ENCODE data around the gene LRCOL1. TPM values are rescaled to one million over a fixed set of nuclear protein-coding genes. Genes with fewer than 3 reads are reported as not detected.

Gene LRCOL1
- total and polyA plus RNA-seq, 8 donors = 0.63 to 2.2 (median 1.4) TPM

DNA sequence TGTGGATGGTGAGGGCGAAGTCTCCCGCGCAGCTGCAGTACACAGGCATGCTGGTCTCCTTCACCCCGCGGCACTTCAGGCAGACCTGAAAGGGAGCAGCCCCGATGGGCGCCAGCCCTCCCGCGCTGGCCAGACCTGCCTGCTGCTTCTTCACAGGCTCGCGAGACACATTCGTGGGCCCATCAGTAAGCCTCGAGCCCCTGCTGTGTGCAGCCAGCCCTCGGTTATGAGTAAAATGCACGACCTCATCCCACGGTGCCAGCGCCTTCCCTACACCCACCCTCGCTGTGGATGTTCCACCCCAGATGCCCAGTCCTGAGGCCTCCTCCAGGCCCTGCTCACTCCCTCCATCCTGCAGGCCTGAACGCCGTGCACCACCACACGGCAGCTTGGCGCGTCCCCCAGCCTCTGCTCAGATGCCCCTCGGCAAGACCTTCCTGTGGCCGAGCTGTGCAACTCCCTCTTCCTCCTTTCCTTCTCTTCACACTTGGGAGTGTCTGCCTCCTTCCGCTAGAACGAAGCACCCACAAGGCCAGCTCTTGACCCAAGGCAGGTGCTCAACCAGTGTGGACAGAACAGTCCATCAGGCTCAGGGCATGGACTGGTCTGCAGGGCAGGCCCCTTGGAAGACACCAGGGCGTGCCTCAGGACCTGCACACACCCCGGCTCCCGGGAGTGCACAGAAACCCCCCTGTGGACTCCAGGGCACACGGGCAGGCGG is 14.7 kb upstream of the LRCOL1 start:
- no peak overlapping the region for H3K27ac ChIP-seq
- H3K9me3 ChIP-seq = no peaks in the 10 kb centered on the region
- H3K27me3 ChIP-seq = peaks cover 6 to 17% of the 10 kb centered on the region in 2 donors
- ATAC-seq (no peak), DNase-seq (peak in 1 of 4 donors; percentile 71)
- intact Hi-C loops (cut with DNase I) = no loop called here
- peaks cover 0 to 48% of the 10 kb centered on the region in 2 donors for H3K36me3 ChIP-seq
- H3K4me1 ChIP-seq = peaks cover 0 to 4% of the 10 kb centered on the region in 2 donors
- TF ChIP-seq, protein P1, sequence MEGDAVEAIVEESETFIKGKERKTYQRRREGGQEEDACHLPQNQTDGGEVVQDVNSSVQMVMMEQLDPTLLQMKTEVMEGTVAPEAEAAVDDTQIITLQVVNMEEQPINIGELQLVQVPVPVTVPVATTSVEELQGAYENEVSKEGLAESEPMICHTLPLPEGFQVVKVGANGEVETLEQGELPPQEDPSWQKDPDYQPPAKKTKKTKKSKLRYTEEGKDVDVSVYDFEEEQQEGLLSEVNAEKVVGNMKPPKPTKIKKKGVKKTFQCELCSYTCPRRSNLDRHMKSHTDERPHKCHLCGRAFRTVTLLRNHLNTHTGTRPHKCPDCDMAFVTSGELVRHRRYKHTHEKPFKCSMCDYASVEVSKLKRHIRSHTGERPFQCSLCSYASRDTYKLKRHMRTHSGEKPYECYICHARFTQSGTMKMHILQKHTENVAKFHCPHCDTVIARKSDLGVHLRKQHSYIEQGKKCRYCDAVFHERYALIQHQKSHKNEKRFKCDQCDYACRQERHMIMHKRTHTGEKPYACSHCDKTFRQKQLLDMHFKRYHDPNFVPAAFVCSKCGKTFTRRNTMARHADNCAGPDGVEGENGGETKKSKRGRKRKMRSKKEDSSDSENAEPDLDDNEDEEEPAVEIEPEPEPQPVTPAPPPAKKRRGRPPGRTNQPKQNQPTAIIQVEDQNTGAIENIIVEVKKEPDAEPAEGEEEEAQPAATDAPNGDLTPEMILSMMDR (IDR thresholded peaks at IDR 0.05) = no peak
- H3K4me3 ChIP-seq = no peak overlapping the region

DNA sequence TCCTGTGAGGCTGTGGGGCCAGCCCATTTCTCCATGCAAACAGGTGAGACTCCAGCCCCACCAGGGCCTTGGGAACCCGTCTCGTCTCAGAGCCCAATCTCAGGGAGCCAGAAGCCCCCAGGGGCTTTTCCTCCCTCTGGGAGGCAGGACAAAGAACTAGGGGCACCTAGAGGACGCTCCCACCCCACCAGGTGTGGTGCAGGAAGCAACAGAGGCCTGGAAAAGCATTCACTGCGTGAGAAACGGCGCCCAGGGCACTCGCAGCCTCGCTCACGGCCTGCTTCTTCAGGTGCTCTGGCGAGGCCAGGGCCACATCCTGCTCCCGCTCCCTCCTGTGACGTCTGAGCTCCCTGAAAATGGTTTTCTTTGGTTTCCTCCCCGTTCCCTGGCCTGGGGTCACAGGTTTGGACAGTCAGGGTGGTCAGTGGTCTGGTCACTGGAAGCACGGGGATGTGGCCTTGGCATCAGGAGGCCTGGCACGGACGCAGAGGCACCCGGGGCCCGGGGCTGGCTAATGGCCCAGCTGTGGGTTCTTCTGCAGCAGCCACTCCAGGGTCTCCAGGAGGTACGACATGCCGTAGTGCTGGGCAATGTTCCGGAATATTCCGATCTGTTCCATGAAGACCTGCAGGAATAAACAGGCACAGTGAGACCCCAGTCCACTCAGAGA is 13.9 kb upstream of the LRCOL1 start:
- no peaks in the 10 kb centered on the region for H3K9me3 ChIP-seq
- intact Hi-C loops (cut with DNase I) = no loop called here
- DNase-seq (peak in 1 of 4 donors; percentile 60), ATAC-seq (no peak)
- TF ChIP-seq, protein P1 (IDR thresholded peaks at IDR 0.05) = no peak
- H3K4me3 ChIP-seq = no peak overlapping the region
- H3K4me1 ChIP-seq = peaks cover 0 to 4% of the 10 kb centered on the region in 2 donors
- H3K27ac ChIP-seq = no peak overlapping the region
- H3K36me3 ChIP-seq = peaks cover 0 to 41% of the 10 kb centered on the region in 2 donors
- H3K27me3 ChIP-seq = peaks cover 13 to 25% of the 10 kb centered on the region in 2 donors

DNA sequence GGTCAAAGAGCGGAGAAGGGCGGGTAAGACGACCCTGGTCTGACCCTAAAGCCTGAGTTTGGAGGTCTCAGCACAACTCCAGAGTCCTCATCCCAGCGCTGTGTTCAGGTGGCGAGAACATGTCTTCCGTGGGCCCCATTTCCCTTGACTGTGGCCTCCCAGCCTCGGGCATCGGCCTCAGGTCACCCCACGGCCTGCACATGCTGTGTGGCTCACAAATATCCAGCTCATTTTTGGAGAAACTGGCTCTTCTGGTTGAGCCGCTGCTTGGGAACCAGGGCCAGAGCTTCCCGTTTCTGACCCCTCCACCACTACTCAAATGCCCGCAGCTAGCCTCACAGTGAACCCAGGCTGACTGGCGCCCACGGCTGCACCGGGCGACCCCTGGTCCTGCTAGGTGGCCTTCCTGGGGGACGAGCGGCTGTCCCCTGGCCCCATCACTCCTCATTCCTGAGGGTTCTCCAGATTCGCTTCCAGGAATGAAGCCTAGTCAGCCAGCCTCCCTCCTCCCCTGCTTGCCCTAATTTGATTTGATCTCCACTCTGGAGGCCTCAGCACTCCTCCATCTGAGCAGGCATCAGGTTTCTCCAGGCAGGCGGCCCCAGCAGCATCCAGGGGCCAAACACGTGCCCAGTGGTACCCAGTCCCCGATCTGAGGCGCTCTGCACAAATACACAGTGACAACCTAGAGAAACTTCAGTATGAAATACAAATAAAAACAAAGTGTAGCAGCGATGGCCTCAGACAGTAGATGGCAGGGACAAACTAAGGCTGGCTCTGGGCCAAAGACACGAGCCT is 12.9 kb upstream of the LRCOL1 start:
- Histone ChIP-seq H3K27ac (no peak overlapping the region), H3K9me3 (no peaks in the 10 kb centered on the region), H3K36me3 (peaks cover 0 to 32% of the 10 kb centered on the region in 2 donors), H3K4me1 (peaks cover under 1 to 4% of the 10 kb centered on the region in 2 donors), H3K27me3 (peaks cover 17 to 34% of the 10 kb centered on the region in 2 donors), H3K4me3 (no peak overlapping the region)
- TF ChIP-seq, protein P1 (IDR thresholded peaks at IDR 0.05) = no peak
- ATAC-seq = no peak
- peak in 2 of 4 donors; percentile 37 to 49 for DNase-seq
- intact Hi-C loops (cut with DNase I) = no loop called here

DNA sequence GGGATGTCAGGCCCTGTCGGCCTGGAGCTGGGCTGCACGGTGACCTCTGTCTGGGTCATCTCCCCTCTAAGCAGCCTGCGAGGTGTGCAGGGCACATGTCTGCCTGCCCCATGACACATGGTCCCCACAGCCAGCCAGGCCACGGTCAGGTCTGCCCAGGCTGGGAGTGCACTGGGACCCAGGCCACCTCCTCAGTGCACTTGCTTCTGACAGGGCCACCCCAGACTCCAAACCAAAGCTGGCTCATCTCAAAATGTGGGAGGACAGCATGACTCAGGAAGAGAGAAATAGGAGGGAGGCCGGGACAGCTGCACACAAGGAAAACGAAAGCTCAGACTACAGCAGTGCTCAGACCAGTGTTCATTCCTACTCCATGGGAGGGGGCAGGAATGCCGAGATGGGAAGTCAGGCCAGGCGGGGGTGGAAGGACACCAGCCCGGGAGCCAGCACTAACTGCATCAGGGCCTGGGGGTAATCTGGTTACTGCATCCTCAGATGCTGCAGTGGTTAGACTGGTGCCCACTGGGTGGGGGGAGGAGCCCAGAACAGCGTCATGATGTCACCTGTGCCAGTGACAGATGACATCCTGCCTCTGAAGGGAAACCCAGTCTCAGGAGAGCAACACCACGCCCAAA is 12.2 kb upstream of the LRCOL1 start:
- peak in 1 of 4 donors; percentile 65 for DNase-seq
- intact Hi-C loops (cut with DNase I) = no loop called here
- H3K27ac ChIP-seq = no peak overlapping the region
- H3K4me1 ChIP-seq = peaks cover 2 to 4% of the 10 kb centered on the region in 2 donors
- TF ChIP-seq, protein P1 (IDR thresholded peaks at IDR 0.05) = no peak
- H3K4me3 ChIP-seq = no peak overlapping the region
- H3K27me3 ChIP-seq = peaks cover 22 to 41% of the 10 kb centered on the region in 2 donors
- H3K9me3 ChIP-seq = no peaks in the 10 kb centered on the region
- ATAC-seq = peak; percentile 69
- peaks cover 0 to 32% of the 10 kb centered on the region in 2 donors for H3K36me3 ChIP-seq

All from left lung (tissue), 10 donors.